Duodenal mucosa (tissue), 2 donors: Measurements from ENCODE around the gene JRKL.
"Not testable (repeated sequence)": the region's sequence is repeated elsewhere in the genome, so short reads cannot be mapped to it uniquely, and the experiment has no call there.

Source experiments
- H3K27ac ChIP-seq: one replicate; pipeline ENCODE4 v1.7.0; 2013; ENCODE audit warnings: low read depth, low read length
- H3K27me3 ChIP-seq, 2 donors: one replicate each; pipeline ENCODE4 v1.7.0; 2013; ENCODE audit warnings: low read length in 2 of 2, control low read depth in 1 of 2; ENCODE audit not compliant: insufficient read depth in 2 of 2, control insufficient read depth in 1 of 2
- H3K36me3 ChIP-seq, 2 donors: one replicate each; pipeline ENCODE4 v1.7.0; 2013; ENCODE audit warnings: low read length in 2 of 2, control low read depth in 1 of 2; ENCODE audit not compliant: insufficient read depth in 2 of 2, control insufficient read depth in 1 of 2
- H3K4me1 ChIP-seq, 2 donors: one replicate each; pipeline ENCODE4 v1.7.0; 2013; ENCODE audit warnings: low read length in 2 of 2, control low read depth in 1 of 2; ENCODE audit not compliant: insufficient read depth in 2 of 2, control insufficient read depth in 1 of 2
- H3K4me3 ChIP-seq, 2 donors: one replicate each; pipeline ENCODE4 v1.7.0; 2013; ENCODE audit warnings: low read length in 2 of 2, low read depth in 1 of 2
- H3K9ac ChIP-seq, 2 donors: one replicate each; pipeline ENCODE4 v1.7.0; 2013; ENCODE audit warnings: low read length in 2 of 2, low read depth in 1 of 2
- H3K9me3 ChIP-seq, 2 donors: one replicate each; pipeline ENCODE4 v1.7.0; 2013; ENCODE audit warnings: low read length in 2 of 2, control low read depth in 1 of 2; ENCODE audit not compliant: control insufficient read depth in 1 of 2

The JRKL gene

DNA sequence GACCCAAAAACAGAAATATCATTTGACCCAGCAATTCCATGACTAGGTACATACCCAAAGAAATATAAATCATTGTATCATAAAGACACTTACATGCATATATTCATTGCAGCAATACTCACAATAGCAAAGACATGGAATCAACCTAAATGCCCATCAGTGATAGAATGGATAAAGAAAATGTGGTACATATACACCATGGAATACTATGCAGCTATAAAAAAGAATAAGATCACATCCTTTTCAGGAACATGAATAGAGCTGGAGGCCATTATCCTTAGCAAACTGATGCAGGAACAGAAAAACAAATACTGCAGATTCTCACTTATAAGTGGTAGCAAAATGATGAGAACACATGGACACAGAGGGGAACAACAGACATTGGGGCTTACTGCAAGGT lies 42.8 kb downstream of the JRKL start:
- H3K27ac ChIP-seq, H3K4me1 ChIP-seq, H3K36me3 ChIP-seq, H3K9ac ChIP-seq, H3K4me3 ChIP-seq, H3K27me3 ChIP-seq, H3K9me3 ChIP-seq: not testable (repeated sequence)
